Retina (tissue), 1 donor: ENCODE data around the gene FBXO46.
"Not testable (repeated sequence)": the region's sequence is repeated elsewhere in the genome, so short reads cannot be mapped to it uniquely, and the experiment has no call there.

Experiments
- DNase-seq: peaks from one replicate; pipeline ENCODE4 v3.0.0-alpha.2; 2016

Gene FBXO46

DNA sequence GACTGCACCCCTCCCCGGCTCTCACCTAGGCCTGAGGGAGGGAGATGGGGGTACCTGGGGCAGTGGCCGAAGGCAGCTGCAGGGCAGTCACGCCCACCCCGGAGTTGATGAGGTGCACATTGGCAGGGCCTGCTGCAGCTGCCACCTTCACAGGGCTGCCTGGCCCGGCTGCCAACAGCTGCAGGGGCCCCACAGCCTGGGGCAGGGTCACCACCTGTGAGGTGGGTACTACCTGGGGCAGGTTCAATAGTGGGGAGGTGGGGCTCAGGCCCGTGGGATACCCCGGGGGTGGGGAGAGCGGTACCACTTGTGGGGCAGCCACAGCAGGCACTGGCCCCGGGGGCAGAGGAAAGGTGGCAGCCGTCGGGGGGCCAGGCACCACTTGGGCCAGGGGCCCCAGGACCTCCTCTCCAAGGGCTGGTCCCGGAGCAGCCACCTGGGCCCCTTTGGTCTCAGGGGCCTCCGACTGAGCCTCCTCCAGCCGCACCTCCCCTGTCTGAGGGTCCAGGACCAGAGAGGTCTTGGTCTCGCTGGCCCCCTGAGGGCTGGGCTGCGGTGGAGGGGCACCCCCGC lies 35.7 kb upstream of the FBXO46 start:
- DNase-seq, result no peak

DNA sequence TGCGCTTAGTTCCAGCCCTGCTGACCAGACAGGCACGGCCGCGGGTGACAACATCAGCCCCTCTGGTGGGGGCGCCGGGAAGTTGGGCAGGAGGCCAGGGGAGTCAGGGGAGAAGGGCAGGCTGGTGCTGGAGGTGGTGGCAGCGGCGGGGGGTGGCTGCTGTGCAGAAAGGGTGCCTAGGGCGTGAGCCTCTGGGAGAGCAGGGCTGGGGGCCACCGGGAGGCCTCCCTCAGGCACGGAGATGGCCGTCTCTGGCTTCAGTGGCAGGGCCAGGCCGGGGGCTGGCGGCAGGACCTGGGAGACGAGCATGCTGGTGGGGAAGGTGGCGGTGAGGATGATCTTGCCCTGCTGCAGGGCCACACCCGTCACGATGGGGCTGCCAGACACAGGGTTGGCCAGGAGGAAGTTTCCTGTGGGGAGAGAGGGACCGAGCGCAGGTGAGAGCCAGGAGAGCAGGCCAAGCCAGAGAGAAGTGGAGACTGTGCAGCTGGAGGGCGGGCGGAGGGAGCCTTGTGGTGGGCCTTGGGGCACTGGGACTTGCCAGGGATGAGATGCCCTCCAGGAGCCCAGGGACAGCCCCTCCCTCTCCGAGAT lies 35.1 kb upstream of the FBXO46 start:
- DNase-seq, result no peak

DNA sequence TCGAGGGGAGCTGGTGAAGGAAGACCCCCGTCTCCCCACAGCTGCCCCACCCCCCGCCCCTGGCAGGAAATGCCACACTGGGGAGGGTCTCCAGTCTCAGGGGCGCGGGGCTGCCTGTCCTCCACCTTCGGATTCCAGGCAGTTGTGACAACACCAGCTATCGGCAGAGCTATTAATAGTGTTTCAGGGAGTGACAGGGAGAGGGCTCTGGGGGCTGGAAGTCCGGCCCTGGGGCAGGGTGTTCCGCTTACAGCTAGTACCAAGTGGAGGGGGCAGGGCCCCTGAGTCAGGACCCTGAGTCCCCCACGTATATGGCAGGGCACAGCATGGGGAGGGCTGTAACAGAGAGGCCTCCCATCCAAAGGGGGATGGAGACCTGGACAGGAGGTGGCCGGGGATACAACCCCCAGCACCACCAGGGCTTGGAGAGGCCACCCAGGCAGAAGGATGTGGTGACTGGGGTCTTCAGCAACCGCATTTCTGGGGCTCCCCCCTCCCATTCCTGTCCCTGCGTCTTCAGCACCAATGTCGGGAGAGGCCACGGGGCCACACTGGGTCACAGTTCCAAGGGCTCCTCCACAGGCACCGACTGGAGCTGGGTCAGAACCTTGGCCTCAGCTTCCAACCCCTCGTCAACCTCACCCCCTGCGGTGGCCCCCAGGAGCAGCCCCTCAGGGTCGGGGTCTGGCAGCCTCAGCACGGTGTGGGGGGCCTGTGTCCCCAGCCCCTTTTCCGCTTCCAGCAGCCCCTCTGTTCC lies 34.4 kb upstream of the FBXO46 start:
- DNase-seq, result no peak

DNA sequence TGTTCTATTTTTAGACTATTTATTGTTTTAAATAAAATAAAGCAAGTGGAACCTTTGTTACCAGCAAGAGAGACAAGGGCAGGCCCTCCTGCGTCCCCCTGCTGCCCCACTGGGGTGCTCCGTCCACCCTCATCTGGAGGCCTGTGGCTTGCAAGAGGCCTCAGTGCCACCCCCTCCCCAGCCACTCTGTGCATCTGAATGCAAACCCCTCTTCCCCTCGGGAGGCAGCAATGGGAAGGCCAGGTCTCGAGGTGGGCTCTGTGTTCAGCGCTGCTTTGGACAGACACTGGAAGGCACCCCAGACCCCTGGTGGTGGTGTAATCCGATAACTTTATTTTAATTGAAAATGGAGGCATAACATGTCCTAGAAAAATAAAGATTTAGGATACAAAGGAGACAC lies 33.8 kb upstream of the FBXO46 start:
- no peak for DNase-seq

DNA sequence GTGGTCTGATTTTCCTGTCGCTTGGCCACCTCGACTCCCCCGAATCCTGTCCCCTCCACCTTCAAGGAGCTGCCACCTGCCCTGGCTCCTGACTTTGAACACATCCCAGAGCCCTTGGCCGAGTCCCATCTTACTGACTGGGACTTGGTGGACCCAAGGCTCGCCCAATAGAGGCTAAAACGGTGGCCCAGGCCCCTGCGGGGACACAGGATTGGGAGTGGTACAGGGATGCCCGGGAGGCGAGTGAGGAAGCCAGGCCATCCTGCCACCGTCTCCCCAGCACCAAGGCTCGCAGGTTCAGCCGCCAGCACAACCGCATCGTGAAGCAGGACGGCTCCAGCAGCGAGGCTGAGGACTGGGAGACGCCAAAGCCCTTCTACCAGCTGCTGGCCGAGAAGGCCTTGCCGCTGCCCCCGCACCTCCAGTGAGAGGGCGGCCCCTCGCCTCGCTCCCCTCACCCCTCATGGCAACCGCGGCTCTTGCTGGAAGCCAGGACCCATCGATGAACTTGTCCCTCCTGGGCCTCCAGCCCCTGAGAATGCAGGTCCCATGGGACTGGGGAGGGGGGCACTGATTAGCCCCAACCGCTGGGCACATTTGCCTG lies 33.1 kb upstream of the FBXO46 start:
- DNase-seq, result peak; percentile 60

DNA sequence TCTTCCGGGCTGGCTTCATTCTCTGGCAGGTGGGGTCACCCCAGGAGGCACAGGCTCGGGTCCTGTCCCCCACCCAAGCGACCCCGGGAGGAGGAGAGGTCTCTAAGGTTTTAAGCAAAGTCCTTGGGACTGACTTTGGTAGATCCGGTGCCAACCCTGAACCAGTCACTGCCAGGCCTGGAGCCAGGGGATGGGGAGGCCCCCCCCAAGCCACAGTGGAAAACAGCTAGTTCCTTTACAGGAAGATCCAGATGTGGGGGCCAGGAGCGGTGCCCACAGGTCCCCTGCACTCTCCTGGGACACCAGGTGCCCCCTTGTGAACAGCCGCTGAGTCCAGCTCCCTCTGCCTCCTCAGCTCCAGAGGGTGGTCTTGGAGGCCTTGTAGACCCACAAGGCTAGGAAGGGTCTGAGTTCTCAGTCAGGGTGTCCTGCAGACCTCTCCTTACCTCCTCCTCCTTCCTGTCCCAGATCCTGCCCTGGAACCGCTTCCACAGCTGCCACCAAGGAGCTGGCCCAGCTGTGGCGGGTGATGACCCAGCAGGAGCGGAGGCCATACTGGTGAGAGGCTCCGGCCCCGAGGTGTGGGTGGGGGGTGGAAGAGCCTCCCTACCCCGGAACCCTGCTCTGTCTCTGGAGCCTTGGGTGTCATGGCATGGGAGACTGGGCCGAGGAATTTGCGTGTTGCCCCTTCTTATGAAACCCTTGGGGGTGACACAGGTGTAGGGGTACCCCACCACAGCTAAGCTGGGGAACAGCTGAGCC lies 32.4 kb upstream of the FBXO46 start:
- no peak for DNase-seq

DNA sequence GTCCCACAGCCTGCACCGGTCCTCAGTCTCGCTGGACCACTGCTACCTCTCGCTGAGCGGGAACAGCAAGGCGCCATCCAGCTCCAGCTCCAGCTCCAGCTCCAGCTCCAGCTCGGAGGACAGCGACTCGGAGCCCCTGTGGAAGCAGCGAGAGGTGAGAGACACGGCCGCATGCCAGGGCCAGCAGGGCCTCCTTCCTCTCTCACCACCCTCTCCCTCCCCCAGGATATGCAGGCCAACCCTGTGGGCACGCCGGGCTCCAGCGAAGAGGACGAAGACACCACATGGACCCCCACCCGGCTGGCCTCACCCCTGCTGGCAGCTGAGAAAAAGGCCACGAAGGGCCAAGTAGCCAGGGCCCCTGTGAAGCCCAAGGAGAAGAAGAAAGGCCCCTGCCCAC lies 31.0 kb upstream of the FBXO46 start:
- DNase-seq, result no peak

DNA sequence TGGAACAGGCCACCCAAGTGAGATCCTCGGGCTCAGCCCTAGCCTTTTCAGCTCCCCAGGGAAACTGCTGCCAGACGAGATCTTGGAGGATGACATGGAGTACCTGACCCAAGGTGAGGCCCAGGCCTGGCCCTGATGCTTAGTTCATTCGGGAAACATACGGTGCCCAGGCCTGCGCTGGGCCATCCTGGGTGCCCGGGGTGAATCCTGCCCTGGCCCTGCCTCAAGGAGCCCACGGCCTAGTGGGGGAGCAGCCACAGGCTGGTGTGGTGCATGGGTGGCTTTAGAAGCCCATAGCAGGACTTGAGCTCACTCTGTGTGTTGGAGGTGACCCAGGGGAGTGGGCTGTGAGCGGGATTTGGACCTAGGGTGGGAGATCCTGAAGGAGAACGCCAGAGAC lies 28.2 kb upstream of the FBXO46 start:
- DNase-seq, result no peak

DNA sequence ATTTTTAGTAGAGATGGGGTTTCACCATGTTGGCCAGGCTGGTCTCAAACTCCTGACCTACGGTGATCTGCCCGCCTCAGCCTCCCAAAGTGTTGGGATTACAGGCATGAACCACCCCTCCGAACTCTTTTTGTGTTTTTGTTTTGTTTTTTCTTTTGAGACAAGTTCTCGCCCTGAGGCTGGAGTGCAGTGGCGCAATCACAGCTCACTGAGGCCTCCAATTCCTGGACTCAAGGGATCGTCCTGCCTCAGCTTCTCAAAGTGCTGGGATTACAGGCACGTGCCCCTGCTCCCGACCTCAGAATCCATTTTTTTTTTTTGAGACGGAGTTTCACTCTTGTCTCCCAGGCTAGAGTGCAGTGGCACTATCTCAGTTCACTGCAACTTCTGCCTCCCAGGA lies 27.0 kb upstream of the FBXO46 start:
- no peak for DNase-seq

DNA sequence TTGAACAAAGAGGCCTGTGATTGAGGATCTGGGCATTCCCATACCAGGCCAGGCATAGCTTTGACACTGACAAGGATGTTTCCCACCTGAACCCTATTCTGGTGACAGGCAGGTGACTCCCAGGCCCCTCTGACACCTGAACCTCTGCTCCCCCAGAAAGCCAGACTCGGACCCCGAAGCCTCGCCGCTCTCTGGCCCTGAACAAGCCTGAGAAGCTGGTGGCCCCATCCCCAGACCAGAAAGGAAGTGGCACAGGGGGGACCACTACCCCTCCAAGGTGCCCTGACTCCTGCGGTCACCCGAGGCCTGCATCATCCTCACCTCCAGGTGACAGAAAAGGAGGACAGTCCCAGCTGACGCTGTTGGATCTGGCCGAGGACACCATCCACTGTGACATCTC lies 23.6 kb upstream of the FBXO46 start:
- no peak for DNase-seq

DNA sequence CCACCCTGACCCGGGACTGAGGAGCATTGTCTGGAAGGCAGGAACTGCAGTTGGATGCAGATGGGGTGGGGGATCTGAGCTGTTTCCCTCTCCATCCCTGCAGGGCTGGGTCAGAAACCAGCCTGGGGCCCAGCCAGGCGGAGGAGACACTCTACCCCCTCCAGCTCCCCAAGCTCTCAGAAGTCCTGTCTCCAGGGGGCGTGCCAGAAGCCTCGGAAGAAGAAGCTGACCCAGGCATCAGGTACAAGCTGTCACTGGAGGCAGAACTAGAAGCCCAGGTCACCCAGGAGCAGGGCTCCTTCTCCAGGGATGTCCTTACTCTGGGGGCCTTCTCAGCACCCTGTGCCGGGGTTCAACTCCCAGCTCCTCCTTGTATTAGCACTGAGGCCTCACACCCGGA lies 22.9 kb upstream of the FBXO46 start:
- no peak for DNase-seq

DNA sequence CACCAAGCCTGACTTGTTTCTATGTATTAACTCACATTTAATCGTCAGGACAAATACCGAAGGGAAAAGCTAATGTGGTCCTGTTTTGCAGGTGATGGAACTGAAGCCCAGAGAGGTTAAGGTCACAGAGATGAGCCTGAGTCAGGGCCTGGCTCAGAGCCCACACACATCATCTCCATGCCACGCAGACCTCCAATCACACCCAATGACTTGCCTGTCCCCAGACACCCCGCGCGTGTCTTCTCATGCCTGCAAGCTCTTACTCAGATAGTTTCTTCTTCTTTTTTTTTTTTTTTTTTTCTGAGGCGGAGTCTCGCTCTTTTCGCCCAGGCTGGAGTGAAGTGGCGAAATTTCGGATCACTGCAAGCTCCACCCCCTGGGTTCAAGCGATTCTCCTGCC lies 21.9 kb upstream of the FBXO46 start:
- no peak for DNase-seq

DNA sequence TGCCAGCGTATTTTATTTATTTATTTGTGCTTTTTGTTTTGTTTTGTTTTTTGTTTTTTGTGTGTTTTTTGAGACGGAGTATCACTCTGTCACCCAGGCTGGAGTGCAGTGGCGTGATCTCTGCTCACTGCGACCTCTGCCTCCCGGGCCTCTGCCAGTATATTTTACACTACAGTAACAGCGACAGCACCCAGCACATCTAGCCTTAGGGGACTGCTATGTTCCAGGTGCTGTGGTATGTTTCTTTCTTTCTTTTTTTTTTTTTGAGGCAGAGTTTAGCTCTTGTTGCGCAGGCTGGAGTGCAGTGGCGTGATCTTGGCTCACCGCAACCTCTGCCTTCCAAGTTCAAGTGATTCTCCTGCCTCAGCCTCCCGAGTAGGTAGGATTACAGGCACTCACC lies 20.8 kb upstream of the FBXO46 start:
- not testable (repeated sequence) for DNase-seq

DNA sequence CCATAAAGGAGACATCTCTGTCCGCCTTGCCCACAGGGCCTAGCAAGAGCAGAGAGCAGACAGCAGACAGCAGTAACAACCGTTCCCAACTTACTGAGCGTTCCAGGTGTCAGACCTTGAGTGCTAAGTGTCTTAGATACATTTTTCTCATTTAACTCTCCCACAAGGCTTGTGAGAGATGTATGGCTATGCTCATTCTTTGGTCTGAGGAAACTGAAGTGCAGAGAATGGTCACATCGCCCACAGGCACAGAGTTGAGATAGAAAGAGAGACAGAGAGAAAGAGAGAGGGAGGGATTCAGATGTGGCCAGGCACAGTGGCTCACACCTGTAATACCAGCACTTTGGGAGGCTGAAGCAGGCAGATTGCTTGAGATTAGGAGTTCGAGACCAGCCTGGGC lies 16.8 kb upstream of the FBXO46 start:
- DNase-seq, result no peak

DNA sequence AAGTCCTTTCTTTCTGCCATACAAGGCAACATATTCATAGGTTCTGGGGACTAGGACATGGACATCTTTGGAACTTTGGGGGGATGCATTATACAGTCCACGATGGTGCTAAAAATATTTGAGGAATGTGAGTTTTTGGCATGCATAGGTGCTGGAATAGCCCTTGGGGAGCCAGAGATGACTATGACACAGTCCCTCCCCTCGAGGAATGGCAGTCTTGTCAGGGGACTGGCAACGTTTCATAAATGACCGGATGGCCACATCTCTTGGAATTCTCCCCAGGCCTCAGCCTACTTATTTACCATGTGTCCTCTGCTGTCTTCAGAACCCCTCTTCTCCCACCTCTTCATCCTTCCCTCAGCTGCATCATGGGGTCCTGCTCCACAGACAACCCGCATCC lies 16.2 kb upstream of the FBXO46 start:
- no peak for DNase-seq

DNA sequence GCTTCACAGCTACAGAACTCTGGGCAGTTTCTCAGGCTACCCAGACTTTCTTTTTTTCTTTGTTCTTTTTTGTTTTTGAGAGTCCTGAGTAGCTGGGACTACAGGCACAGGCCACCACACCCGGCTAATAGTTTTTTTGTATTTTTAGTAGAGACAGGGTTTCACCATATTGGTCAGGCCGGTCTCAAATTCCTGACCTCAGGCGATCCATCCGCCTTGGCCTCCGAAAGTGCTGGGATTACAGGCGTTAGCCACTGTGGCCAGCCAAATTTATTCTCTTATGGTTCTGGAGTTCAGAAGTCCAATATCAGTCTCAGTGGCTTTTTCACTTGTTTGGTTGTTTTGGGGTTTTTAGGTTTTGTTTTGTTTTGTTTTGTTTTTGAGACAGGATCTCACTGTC lies 14.9 kb upstream of the FBXO46 start:
- DNase-seq, result no peak

DNA sequence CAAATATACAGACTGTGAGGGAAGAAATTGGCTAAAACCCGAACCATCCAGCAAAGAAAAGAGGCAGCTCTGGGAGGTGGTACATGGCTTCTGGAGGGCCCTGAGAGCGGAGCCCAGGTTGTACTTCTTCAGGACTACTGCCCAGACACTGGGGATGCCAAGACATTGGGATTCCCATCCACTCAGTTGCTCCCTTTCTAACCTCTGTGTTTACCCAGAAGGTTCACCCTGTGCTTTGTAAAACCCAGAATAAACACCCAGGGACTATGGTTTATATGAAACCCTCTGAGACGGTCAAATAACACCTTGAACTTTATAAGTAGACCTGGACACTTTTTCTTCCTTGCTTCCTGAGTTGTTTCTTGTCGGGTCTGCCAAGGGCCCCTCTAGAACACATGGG lies 12.3 kb upstream of the FBXO46 start:
- no peak for DNase-seq

DNA sequence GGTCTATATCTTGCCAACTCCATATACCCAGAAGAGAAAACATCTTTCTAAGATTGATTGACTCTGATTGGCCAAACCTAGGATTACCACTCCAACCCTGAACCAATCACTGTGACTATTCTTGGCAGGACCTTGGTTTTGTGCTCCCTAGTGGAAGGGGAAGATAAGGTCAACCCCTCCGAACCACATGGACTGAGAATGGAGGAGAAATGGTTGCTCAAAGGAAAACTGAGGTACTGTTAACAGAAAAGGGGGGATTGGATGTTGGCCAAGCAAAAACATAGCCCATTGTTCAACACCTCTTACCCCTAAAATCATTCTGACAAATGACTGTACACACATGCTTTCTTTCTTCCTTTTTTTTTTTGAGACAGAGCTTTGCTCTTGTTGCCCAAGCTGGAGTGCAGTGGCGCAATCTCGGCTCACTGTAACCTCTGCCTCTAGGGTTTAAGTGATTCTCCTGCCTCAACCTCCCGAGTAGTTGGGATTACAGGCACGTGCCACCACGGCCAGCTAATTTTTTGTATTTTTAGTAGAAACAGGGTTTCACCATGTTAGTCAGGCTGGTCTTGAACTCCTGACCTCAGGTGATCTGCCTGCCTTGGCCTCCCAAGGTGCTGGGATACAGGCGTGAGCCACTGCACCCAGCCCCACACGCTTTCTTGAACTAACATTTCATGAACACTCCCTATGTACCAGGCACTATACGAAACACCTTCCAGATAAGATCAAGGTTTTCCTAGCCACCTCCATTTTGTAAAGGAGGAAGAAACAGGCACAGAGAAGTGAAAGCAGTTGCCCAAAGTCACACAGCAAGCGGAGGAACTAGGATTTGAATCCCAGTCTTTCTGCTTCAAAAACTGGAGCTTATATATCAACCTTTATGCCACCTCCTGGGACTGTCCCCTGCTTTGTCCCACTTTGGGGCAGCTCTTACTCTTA lies 9.1 kb upstream of the FBXO46 start:
- no peak for DNase-seq

DNA sequence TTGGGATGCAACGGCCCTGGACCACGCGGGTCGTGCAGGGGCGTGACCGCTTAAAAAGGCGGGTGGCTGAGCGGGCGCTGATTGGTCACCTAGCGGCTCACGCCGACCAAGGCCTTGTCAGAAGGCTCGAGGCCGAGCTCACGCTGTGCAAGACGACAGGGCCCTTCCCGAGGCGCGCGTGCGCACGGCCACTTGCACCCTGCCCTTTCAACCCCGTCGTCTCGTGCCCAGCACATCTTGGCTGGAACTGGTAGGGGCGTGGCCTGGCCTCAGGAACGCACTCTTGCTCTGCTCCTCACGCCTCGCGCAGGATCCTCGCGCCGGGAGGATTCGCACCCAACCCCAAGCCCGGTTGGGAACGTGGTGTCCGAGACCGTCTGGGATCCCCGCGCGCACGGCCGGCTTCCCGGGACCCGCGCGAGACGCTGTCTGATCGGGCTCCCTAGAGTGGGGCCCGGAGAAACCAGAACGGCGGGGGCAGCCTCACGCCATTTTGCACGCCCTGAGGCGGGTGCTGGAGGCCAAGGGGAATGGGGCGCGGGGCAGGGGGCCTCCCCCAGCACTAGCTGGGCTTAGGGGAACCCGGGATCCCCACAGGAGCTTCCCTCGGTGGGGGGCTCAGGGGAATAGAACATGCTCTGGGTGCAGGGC lies 2.6 kb upstream of the FBXO46 start, which contains the start of gene MEIOSIN:
Gene MEIOSIN (plus strand): TSS at position 280 of the 651 bp plus-strand sequence. CDS start 1,938 bp downstream, outside the sequence.
- DNase-seq, result no peak

DNA sequence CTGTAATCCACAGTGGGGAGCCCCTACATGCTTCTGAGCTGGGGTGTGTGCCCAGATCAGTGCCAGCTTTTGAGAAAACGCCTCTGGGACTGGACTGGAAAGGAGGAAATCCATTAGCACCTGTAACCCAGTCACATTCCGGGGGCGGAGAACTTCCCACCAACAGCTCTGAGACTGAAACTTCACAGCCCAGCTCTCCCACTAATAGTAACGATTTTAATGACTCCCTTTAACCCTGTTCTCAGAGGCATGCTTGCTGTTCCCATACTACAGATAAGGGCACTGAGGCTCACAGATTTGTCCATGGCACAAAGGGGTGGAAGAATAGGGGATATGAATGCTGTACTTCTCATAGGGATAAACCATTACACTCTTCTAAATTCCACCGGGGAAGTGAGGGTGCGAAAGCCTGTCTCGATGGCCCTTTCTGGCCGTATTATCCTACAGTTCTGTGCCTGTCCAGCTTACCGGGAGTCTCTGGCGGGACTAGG lies 851 bp downstream of the FBXO46 start:
- DNase-seq, result no peak

DNA sequence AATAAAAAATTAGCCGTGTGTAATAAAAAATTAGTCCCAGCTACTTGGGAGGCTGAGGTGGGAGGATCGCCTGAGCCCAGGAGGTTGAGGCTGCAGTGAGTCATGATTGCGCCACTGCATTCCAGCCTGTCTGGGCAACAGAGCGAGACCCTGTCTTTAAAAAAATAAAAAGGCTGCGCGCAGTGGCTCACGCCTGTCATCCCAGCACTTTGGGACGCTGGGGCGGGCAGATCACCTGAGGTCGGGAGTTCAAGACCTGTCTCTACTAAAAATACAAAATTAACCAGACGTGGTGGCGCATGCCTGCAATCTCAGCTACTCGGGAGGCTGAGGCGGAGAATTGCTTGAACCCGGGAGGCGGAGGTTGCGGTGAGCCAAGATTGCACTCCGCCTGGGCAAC lies 2.0 kb downstream of the FBXO46 start:
- not testable (repeated sequence) for DNase-seq
